GM19351 (cell line): ENCODE results near the gene APOBEC4.

Experiments
- ATAC-seq: cut with Tn5 transposase; IDR thresholded peaks from one replicate; pipeline ENCODE4 v1.9.1; 2021; ENCODE audit warnings: mild to moderate bottlenecking, moderate library complexity; ENCODE audit not compliant: unreplicated experiment

APOBEC4 gene

DNA sequence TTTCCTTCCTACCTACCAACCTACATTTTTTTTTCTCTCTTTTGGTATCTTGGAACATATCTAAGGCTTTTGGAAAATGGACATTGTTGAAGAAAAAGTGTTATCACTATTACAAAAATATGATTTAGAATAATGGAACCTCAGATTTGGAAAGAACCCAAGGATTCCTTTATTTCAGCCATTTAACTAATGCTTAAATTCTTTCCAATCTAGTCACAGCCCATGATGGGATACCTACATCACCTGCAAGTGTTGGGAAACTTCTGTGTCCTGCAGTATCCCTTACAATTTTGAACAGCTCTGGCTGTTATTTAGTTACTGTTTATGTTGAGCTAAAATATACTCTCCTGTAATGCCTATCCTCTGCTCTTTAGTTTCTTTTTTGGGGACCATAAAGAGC lies 22.3 kb upstream of the APOBEC4 start:
- no peak for ATAC-seq

DNA sequence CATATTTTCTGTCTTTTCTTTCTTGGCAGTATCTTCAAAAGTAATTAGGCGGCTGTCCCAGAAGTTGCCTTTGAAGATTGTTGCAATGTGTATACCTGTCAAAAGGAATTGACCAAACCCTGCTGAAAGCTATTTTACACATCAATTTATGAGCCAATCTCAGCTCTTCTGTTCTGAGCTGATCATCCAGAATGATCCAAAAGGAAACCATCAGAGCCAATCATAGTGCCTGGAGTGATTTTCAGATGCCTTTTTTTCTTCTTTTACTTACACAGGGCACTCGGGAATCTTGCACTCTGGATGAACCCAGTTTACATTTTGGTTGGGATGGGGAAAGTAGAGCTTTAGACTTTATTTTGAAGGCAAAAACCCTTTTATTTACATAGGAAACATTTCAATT lies 21.8 kb upstream of the APOBEC4 start:
- ATAC-seq = no peak

DNA sequence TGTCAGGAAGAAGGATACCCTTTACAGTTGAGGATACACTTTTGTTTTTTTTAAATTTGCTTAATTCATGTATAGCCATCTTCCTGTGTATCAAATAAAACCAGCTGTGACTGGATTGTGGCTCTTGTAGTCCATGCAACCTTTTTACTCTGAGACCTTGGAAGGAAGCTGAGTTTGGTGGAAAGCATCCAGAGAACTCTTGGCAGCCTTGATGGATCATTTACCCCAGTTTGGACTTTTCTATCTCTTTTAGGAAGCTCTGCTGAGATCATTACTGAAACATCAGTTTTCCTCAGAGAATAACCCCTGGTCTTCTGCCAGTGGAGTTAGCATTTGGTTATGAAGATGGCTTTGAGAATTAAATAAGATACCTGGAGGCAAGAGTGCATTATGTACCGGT lies 21.2 kb upstream of the APOBEC4 start:
- ATAC-seq = no peak

DNA sequence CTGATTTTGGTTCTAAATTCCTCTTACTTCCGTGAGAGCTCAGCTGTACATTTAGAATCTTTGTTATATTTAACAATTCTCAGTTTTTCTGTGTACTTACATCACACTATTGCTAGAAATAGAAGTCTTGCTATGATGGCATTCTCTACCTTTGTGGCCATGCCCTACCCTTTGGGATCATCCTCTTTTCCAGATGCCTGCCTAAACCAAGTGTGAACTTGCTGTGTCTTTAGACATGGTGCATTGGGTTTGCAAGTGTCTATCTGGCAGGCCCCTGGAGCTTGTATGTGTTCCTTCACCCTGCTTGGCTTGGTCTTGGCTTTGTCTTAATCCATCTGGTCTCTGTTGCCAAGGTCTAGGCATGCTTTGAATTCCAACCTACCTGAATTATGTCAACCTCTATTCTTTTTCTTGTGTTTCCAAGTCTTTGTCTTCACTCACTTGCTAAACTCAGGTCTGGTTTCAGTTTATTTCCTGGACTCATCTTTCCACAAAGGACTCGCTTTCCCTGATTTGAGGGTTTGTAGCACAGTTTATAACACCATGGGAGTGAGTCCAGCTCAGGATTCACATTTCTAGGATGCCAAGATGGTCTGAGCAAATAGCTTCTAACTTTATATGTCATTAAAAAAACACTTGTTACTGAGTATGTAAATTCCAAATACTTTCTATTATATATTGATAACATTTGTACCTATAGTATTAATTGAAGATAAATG lies 20.6 kb upstream of the APOBEC4 start:
- no peak for ATAC-seq

DNA sequence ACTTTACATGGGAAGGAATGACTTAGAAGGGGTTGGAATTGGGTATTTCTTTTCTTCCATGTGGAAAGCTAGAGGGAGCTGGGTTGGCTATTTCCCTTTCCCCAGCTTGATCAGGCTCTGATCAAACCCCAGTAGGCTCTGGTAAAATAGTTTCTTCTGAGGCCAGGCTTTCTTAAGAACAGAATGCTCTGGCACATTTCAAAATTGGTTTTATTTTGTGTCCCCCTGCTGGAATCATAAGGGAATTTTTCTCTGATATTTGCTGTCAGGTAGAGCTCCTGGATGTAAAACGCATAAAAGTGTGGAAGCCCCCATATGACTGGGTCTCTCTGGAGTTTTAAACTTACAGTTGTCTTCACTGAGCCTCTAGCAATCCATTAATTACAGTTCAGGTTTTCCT lies 17.1 kb upstream of the APOBEC4 start:
- ATAC-seq = no peak

DNA sequence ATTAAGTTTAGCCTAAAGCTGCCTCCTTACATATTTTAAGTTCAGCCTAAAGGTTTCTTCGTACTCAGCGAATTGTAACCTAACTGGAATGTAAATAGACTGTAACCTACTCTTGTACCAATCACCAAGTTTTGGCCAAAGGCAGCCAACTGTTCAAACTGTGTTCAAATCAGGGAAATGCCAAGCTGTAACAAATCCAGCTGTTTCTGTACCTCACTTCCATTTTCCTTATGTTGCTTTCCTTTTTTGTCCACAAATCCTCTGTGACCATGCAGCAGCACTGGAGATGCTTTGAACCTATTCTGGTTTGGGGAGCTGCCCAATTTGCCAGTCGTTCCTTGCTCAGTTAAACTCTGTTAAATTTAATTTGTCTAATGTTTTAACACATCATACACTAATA lies 3.2 kb upstream of the APOBEC4 start:
- ATAC-seq = no peak

DNA sequence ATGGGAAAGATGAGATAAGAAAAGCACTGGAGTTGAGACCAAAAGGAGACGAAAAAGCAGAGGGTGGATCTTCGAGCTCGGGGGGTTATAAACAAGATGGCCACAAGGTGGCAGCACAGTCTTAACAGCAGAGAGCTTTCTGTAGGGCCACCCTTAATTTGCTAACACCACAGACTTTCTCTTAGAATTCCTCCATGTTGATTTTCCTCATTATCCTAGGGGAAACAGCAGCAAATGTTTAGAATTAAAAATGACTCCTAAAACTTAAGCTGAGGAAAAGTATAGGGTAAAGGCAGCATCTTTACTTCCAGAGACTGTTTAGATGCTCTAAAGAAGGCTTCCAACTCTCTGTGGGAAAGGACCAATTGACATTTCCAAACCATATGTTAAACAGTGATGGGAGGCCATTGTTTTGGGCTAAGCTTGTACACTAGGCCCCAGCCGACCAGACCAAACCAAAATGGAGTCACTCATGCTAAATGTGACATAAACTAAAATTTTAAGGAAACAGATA lies 2.5 kb upstream of the APOBEC4 start:
- ATAC-seq = peak; percentile 55

DNA sequence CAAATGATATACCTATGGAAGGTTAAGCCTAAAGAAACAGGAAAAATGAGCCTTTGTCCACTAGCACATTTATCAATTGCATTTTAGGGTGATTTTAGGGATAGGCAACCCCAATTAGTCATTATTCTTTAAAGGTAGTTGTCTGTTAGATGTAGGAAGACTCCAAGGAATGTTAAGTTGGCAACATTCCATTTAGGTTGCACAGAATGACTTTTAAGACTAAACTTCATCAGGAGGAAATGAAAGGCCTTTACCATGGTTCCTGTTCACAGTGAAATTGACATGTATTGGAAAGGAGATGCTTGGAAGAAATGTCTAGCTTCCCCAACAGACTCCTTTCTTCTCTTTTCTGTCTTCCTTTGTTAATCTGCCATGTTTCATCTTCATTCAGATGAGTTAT lies 1.6 kb upstream of the APOBEC4 start:
- ATAC-seq = no peak

DNA sequence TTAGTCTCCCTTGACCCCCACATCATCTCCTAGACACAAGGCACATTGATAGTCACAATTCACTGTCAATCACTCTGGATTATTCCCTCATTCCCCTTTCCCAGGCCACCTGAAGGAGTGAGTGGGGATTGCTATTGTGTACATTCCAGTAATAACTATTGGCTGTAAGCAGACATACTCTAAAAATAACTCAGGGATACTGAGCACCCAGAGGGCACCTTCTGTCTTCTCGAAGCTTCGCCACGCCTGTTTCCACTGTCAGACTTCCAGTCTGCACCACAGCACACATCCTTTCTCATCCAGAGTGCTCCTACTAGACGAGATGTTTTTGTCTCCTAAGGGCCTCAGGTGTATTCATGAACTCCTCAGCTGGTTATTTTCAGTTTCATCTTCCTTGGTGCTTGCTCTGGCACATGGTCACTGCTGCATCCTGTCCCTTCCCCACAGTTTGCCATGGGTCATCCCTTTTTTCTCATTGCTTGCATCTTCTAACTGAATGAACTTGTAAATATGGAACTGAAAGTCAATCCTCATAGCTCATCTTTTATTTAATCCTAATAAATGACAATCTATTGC lies 848 bp upstream of the APOBEC4 start:
- no peak for ATAC-seq

DNA sequence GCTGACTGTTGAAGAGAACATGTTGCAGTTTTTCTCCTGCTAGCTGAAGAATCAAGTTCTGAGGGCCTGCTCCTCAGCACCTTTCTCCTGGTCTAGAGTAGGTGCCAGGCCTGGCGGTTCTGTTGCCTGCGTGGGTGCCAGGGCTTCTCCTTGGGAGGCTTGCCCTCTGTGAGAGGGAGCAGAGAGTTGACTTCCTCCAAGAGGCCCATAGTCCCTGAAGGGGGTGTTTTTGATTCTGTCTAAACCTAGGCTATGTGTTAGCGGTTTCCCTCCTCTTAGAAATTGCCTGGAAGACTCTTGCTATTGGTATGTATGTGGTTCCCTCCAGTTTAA lies 312 bp upstream of the APOBEC4 start:
- ATAC-seq = no peak

DNA sequence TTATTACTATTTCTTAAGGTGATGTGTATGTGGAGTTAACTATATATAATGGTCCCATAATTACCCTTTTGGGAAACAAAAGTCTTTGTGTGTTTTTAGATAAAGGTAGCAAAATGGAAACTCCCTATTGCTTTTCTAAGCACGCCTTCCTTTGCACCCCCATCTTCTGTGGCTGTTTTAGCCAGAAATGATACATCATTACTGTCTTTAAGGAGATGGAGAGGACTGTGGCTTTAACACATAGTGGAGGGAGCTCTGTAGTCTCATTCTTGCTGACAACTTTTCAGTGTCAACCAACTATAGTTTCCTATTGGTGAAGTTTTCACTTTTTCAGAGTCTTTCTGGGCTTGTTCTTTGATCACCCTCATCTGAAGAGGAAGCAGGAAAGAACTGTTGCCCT lies 1.0 kb downstream of the APOBEC4 start:
- peak; percentile 56 for ATAC-seq

DNA sequence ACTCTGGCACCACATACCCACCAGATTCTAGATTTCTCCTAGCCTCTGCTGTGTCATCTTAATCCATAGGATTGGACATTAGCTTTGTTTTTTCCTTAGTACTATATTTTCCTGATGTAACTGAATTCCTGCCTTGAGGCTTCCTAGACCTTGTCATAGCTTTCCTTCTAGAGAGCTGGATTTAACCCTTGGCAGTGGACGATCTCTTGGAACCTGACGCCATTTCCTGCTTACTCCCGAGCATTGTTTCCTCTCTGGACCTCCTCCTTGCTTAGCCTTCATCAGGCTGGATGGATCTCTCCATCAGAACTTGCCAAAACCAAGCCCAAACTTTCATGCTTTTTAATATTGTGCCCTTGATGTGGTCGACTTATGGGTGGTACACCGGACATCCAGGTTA lies 1.5 kb downstream of the APOBEC4 start:
- ATAC-seq = no peak

DNA sequence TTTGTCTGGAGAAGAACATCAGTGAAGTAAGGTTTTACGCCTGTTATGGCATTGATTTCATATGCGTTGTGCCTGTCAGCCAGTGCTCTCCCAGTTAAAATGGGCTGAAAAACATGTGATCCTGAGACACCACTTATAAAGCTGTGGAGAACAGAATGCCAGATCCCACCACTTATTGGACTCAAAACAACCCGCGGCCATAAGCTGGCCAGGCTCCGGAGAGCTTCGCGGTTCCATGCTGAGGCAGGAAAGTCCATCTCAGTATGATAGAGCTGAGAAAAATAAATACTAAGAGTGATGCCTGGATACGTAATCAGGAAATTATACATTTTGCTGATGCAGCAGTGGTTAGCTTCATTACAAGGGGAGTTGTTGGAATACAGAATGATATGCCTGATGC lies 5.1 kb downstream of the APOBEC4 start:
- ATAC-seq = no peak

DNA sequence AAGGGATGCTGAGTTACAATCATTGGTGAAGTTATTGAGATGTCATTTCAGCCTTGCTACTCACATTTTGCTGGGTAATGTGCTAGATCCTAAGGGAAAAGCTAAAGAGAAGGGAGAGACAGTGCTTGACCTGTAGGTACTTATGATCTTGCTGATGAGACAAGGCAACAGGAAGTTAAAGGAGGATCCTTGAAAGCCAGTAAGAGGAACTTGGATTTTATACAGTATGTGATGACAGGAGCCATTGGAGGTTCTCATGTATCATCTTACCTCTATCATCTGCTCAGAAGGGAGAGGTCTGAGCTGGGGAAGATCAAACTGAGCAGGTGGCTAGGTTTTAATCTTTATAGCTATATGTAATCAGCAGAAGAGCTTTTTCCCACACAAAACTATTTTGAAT lies 6.3 kb downstream of the APOBEC4 start:
- no peak for ATAC-seq

DNA sequence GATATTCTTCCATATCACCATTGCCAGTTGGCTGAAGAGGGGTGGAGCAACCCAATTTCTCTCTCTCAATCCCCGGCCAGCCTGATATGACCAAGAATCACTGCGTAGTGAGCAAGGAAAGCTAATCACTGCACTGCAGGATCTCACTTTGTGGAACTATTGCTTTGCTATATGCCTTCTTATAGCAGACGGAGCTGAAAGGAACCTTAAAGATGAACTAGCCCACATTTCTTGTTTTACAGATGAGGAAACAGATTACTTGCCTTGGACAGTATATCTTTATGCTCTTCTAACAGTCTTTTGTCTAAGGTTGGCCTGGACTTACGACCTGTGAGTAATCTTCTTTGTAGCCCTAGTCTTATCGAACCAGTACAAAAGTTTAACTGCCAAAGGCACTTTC lies 7.6 kb downstream of the APOBEC4 start:
- ATAC-seq = no peak

DNA sequence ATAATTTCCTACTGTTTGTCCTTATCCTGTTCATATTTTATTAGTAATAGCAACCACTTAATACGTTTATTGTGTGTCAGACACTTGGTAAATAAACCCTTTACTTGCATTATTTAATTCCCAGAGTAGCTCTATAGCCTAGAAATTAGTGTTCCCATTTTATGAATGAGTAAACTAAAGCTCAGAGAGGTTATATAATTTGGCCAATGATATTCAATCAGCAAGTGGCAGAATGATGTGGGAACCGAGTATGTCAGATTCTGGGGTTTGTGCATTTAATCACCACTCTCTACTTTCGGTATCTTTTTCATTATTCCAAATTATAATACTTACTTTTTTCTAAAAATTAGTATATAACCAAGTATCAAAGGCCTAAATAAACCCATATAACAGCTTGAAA lies 10.9 kb downstream of the APOBEC4 start:
- no peak for ATAC-seq

DNA sequence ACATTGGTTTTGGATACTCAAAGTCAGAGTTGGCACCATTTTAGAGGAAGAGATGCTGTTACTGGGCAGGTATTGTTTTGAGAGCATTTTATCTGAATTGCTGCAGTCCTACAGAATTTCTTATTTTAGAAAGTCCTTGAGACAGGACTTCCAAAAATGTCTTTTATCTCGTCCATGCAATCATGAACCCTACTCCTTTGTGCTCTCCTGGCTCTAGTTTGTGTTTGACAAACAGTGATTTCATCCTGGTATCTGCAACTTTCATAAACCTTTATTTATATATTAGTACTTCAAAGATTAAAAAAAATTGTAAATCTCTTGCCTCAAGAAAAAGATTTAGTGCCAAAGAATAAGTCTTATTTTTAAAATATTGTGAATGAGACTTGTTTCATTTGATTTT lies 12.9 kb downstream of the APOBEC4 start:
- ATAC-seq = no peak

DNA sequence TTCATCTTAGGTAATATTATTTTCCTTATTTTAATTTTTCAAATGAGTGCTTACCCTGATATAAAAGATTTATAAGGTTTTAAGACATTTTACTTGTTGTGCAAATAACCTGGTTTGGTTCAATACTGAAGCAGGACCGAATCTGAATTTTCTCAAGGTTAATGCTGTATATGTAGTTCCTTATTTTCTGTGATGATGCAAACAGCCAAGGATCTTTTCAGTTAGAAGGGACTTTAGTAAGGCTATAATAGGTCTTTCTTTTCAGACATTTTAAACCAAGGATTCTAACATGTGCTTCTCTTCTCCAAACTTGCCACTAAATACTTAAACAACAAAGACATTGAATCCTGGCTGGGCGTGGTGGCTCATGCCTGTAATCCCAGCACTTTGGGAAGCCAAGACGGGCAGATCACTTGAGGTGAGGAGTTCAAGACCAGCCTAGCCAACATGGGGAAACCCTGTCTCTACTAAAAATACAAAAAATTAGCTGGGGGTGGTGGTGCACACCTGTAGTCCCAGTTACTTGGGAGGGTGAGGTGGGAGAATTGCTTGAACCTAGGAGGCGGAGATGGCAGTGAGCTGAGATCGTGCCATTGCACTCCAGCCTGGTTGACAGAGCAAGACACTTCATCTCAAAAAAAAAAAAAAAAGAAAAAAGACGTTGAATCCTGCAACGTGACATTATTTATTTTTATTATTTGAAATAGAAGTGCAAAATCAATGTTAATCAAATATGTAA lies 14.3 kb downstream of the APOBEC4 start:
- no peak for ATAC-seq

DNA sequence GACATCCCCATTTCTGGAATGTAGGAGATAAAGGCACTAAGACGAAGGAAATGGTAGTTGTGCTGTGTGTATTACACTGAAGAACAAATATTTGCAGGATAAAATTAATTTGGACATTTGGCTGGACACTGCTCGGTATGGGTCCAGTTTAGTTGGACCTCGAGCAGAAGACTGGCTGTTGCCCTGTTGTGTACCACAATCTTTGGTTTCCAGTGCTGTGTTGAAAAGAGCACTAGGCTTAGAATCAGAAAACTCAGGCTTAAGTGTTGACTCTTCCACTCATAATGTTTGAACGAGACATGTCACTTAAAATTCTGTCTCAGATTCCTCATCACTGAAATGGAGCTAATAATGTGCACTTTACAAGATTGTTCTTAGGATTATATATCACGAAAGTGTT lies 16.3 kb downstream of the APOBEC4 start:
- ATAC-seq = no peak

DNA sequence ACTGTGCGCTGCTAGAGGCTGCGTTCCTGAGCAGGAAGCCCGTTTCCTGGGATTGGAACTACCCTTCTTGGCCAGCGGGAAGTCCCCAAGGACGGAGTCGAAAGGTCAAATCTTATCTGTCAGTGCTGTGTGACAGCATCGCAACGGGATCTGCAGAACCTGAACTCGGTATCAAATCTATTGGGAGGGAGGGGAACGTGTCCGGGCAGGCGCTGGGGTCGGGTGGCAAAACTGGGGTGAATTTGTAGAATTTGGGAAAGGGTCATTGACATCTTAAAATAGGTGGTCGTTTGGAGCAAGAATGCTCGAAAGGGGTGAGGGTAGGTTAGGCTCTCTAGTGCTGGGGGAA lies 16.8 kb downstream of the APOBEC4 start:
- no peak for ATAC-seq

DNA sequence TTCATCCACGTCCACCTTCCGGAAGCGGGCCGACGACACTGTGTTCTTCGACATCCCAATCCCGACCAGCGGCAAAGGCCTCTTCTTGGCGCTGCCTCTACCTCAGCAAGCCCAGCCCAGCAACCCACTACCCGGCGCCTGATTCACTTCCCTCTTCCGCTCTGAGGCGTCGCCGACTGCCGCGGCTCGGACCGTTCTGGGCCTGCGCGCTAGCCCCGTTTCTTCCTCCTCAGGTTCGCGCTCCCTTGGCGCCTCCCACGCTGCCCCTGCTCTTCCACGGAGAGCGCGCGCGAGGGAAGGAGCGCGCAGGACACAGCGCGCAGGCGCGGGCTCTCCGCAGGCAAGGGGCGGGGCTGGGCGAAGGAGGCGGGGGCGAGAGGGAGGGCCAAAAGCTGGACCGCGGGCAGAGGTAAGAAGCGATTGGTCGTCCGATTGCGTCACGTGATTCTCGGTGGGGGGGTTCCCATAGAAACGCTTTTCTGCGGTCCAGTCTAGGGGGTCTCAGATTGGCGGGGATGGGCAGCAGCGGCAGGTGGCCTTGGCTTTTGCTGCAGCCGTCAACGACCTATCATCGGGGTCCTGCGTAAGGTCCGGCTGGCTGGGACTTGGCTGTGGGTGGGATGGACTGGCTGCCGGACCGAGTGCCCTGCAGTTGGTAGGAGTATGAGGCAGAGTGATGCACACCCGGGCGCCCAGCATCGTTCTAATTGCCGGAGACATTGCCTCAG lies 17.3 kb downstream of the APOBEC4 start, which contains the start of gene ARPC5:
Gene ARPC5, minus strand, starts transcription at position 178 of the 728 bp plus-strand sequence. Its CDS starts 124 bp downstream, at position 54.
- peak; percentile 79 for ATAC-seq
